PC-9 (cell line): ENCODE data around the gene SHISA7. TPM values are rescaled to one million over a fixed set of nuclear protein-coding genes. Genes with fewer than 3 reads are reported as not detected.

Experiments
- BruUV-seq: library from RNA; stranded (reverse); fragments of 400-500 nt; replicated peaks from 2 replicates; lab custom pipeline; 2021; lab: Mats Ljungman, UMichigan
- CTCF ChIA-PET: fragments of 300-600 bp; sonication (Branson Sonifier 250); formaldehyde crosslinking; loops from one replicate; lab custom pipeline; 2022; ENCODE audit warnings: antibody characterized with exemption; lab: Charles Lee
- POLR2A ChIA-PET: fragments of 300-600 bp; sonication (Branson Sonifier 250); formaldehyde crosslinking; loops from one replicate; lab custom pipeline; 2022; ENCODE audit warnings: antibody characterized with exemption; ENCODE audit not compliant: unreplicated experiment; lab: Charles Lee
- DNase-seq, 2 experiments: peaks; one replicate each; pipeline versions ENCODE4 v3.0.0 to v3.0.0-alpha.2; 2015 to 2022; ENCODE audit warnings: mixed read lengths in 1 of 2
- H2AFZ ChIP-seq: fragments of 200-600 bp; sonication (generic); 2 replicates; pipeline ENCODE4 v1.8.1; 2017; ENCODE audit warnings: antibody characterized with exemption
- H3F3A ChIP-seq: fragments of 200-600 bp; sonication (generic); 2 replicates; pipeline ENCODE4 v1.8.1; 2017; ENCODE audit warnings: antibody characterized with exemption, mild to moderate bottlenecking, low read depth; ENCODE audit not compliant: insufficient read depth
- H3K27ac ChIP-seq: fragments of 200-600 bp; sonication (generic); 2 replicates; pipeline ENCODE4 v1.6.1; 2016; ENCODE audit warnings: mixed run types
- H3K27me3 ChIP-seq: fragments of 200-600 bp; sonication (generic); 2 replicates; pipeline ENCODE4 v1.6.1; 2016; ENCODE audit warnings: low read depth, mixed run types; ENCODE audit not compliant: insufficient read depth
- H3K36me3 ChIP-seq: fragments of 200-600 bp; sonication (generic); 2 replicates; pipeline ENCODE4 v1.6.1; 2016; ENCODE audit warnings: low read depth, mixed run types
- H3K4me1 ChIP-seq: fragments of 200-600 bp; sonication (generic); replicated peaks from 2 replicates; pipeline ENCODE4 v1.6.1; 2016; ENCODE audit warnings: mixed run types; ENCODE audit not compliant: insufficient read depth
- H3K4me2 ChIP-seq: fragments of 200-600 bp; sonication (generic); 2 replicates; pipeline ENCODE4 v1.6.1; 2017; ENCODE audit warnings: mixed run types
- H3K4me3 ChIP-seq: fragments of 200-600 bp; sonication (generic); 2 replicates; pipeline ENCODE4 v1.6.1; 2016; ENCODE audit warnings: mixed run types
- H3K79me2 ChIP-seq: fragments of 200-600 bp; sonication (generic); 2 replicates; pipeline ENCODE4 v1.6.1; 2017; ENCODE audit warnings: low read depth, mixed run types
- H3K9me2 ChIP-seq: fragments of 200-600 bp; sonication (generic); 2 replicates; pipeline ENCODE4 v1.8.1; 2017; ENCODE audit warnings: mild to moderate bottlenecking; ENCODE audit not compliant: insufficient read depth
- H3K9me3 ChIP-seq: fragments of 200-600 bp; sonication (generic); 2 replicates; pipeline ENCODE4 v1.8.1; 2016; ENCODE audit warnings: low read depth; ENCODE audit not compliant: insufficient read depth
- H4K20me1 ChIP-seq: fragments of 200-600 bp; sonication (generic); 2 replicates; pipeline ENCODE4 v1.8.1; 2017; ENCODE audit not compliant: insufficient read depth
- EZH2 ChIP-seq: fragments of 200-600 bp; sonication (generic); IDR thresholded peaks from 2 replicates; pipeline ENCODE4 v1.8.0; 2017; ENCODE audit warnings: antibody characterized with exemption, low read depth
- intact Hi-C: fragments of 100-400 bp; cut with micrococcal nuclease; formaldehyde crosslinking; loops from one replicate; pipeline ENCODE4 v1.10.0; 2022; ENCODE audit not compliant: unreplicated experiment
- total RNA-seq: library from RNA; stranded (reverse); gene quantifications from 2 replicates; pipeline ENCODE4 v1.2.3, GENCODE V29; 2021
- TF ChIP-seq, protein P1 (sequence below): fragments of 200-600 bp; sonication (generic); conservative IDR thresholded peaks from 2 replicates; pipeline ENCODE4 v1.6.1; 2017; ENCODE audit warnings: mixed run types, antibody characterized with exemption, mild to moderate bottlenecking, moderate library complexity

SHISA7 gene
- total RNA-seq, 1 experiment from 2014 or later, result not detected

DNA sequence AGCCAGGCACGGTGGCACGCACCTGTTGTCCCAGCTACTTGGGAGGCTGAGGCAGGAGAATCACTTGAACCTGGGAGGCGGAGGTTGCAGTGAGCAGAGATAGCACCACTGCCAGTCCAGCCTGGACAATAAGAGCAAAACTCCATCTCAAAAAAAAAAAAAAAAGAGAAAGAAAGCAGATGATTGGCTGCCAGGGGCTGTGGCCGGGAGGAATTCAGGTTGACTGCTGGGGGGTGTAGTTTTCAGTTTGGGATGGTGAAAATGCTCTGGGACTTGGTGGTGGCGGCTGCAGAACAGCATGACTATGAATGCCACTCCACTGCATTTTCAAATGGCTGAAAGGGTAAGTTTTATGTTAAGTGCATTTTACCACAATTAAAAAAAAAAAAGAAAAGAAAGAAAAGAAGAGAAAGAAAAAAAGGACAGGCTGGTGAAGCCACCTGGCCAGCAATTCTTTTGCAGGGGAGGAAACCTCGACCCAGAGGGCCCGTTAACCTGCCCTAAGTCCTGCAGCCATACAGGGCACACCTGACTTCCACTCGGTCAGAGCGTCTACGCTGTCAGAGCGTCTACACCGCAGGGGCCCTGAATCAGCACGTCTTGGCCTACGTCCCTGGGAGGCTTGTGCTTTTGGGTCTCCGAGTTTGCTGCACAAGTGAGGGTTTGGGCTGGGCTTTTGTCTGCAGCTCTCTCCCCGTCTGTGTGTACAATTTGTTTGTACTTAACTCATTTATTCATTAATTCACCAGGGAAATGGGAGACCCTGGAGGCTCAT is 14.8 kb upstream of the SHISA7 start:
- Histone ChIP-seq H3K36me3 (no peaks in the 10 kb centered on the region), H3K9me2 (no peaks in the 10 kb centered on the region), H4K20me1 (peaks cover 35% of the 10 kb centered on the region), H3K4me2 (no peak overlapping the region), H3K79me2 (peaks cover 18% of the 10 kb centered on the region; the same call in 1 of the 2 replicates), H3K4me1 (peaks cover 12% of the 10 kb centered on the region), H3K4me3 (no peak overlapping the region), H3K27me3 (no peaks in the 10 kb centered on the region), H3F3A (peaks cover 34% of the 10 kb centered on the region; the same call in 1 of the 2 replicates), H2AFZ (no peak overlapping the region), H3K9me3 (no peaks in the 10 kb centered on the region), H3K27ac (no peak overlapping the region)
- DNase-seq, result no peak
- intact Hi-C loops, result no loop called here
- BruUV-seq, result no TSS peak
- ChIA-PET POLR2A (no interaction called here), CTCF (interaction anchor here (0.7 to 1.2 kb wide), 2 partner anchors 17 to 1051 kb away, joined by 5 to 6 read pairs; no protein-coding TSS in a partner anchor)
- TF ChIP-seq EZH2, result no peak
- TF ChIP-seq, protein P1, sequence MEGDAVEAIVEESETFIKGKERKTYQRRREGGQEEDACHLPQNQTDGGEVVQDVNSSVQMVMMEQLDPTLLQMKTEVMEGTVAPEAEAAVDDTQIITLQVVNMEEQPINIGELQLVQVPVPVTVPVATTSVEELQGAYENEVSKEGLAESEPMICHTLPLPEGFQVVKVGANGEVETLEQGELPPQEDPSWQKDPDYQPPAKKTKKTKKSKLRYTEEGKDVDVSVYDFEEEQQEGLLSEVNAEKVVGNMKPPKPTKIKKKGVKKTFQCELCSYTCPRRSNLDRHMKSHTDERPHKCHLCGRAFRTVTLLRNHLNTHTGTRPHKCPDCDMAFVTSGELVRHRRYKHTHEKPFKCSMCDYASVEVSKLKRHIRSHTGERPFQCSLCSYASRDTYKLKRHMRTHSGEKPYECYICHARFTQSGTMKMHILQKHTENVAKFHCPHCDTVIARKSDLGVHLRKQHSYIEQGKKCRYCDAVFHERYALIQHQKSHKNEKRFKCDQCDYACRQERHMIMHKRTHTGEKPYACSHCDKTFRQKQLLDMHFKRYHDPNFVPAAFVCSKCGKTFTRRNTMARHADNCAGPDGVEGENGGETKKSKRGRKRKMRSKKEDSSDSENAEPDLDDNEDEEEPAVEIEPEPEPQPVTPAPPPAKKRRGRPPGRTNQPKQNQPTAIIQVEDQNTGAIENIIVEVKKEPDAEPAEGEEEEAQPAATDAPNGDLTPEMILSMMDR, result no peak

DNA sequence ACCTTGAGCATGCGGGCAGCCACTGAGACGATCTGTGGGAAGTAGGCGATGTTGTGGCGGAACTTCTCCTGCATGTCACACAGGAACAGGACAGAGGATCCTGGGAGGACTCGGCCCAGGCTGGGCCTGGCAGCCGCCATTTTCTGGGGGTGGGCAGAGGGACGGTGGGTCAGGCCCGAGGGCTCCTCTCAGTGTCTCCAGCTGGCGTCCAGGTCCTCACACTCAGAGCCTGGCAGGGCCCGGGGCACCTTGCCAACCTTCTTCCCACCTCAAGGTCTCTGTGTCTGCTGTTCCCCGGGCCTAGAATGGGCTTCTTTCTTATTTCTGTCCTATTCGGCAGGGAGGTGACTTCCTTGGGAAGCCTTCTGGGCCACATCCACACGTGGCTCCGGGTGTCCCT is 13.2 kb upstream of the SHISA7 start:
- ChIA-PET POLR2A (no interaction called here), CTCF (no interaction called here)
- Histone ChIP-seq H3F3A (peaks cover 30% of the 10 kb centered on the region; the same call in 1 of the 2 replicates), H3K9me2 (no peaks in the 10 kb centered on the region), H3K9me3 (no peaks in the 10 kb centered on the region), H3K27ac (no peak overlapping the region), H3K79me2 (peaks cover 18% of the 10 kb centered on the region; the same call in 1 of the 2 replicates), H4K20me1 (peaks cover 35% of the 10 kb centered on the region), H3K4me2 (no peak overlapping the region), H3K4me1 (peaks cover 9% of the 10 kb centered on the region), H3K4me3 (no peak overlapping the region), H3K36me3 (no peaks in the 10 kb centered on the region), H3K27me3 (no peaks in the 10 kb centered on the region), H2AFZ (no peak overlapping the region)
- intact Hi-C loops, result no loop called here
- no TSS peak for BruUV-seq
- DNase-seq, result no peak
- TF ChIP-seq EZH2, result no peak
- TF ChIP-seq, protein P1, result no peak

DNA sequence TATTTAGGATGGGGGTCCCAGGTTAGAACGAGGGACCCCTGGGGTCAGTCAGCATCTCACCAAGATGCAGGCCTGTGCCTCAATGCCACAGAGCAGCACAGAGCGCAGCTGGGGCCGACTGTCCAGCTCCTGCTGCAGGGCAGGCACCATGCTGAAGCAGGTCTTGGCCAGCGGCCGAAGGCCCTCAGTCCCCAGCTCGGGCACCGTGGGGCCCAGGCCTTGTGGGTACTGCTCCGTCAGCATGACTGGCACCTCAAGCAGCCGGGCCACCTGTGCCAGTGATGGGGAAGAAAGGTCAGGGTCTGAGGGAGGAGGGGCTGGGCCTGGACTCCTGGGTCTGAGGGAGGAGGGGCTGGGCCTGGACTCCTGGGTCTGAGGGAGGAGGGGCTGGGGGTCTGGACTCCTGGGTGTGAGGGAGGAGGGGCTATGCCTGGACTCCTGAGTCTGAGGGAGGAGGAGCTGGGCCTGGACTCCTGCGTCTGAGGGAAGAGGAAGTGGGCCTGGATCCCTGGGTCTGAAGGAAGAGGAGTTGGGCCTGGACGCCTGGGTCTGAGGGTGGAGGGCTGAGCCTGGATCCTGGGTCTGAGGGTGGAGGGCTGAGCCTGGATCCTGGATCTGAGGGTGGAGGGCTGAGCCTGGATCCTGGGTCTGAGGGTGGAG is 12.6 kb upstream of the SHISA7 start:
- no peak overlapping the region for H3K4me2 ChIP-seq
- no peak overlapping the region for H2AFZ ChIP-seq
- H3K9me3 ChIP-seq, result no peaks in the 10 kb centered on the region
- H3K79me2 ChIP-seq, result peaks cover 14% of the 10 kb centered on the region; the same call in 1 of the 2 replicates
- H4K20me1 ChIP-seq, result peaks cover 34% of the 10 kb centered on the region
- POLR2A ChIA-PET, result no interaction called here
- no peak for DNase-seq
- no TSS peak for BruUV-seq
- TF ChIP-seq, protein P1, result no peak
- TF ChIP-seq EZH2, result no peak
- H3K36me3 ChIP-seq, result no peaks in the 10 kb centered on the region
- no peaks in the 10 kb centered on the region for H3K27me3 ChIP-seq
- no peak overlapping the region for H3K4me3 ChIP-seq
- H3F3A ChIP-seq, result peaks cover 29% of the 10 kb centered on the region; the same call in 1 of the 2 replicates
- H3K27ac ChIP-seq, result no peak overlapping the region
- intact Hi-C loops, result no loop called here
- peaks cover 7% of the 10 kb centered on the region for H3K4me1 ChIP-seq
- CTCF ChIA-PET, result no interaction called here
- no peaks in the 10 kb centered on the region for H3K9me2 ChIP-seq
